Ovary (tissue), 9 donors: ENCODE data around the gene MLX. TPM values are rescaled to one million over a fixed set of nuclear protein-coding genes. Genes with fewer than 3 reads are reported as not detected.
A peak's percentile ranks its signal among the peaks of the same experiment; 100 is the strongest.
"Not testable (repeated sequence)": the region's sequence is repeated elsewhere in the genome, so short reads cannot be mapped to it uniquely, and the experiment has no call there.

Experiments
- DNase-seq, 5 donors: peaks; one replicate each; pipeline ENCODE4 v3.0.0-alpha.2; 2019 to 2020
- H3K27ac ChIP-seq, 2 donors: fragments of 200-600 bp; one replicate each; pipeline versions ENCODE4 v1.5.1 to v1.8.0; 2019 to 2022
- H3K27me3 ChIP-seq: fragments of 200-600 bp; one replicate; pipeline ENCODE4 v1.8.0; 2022
- H3K36me3 ChIP-seq: fragments of 200-600 bp; sonication (generic); one replicate; pipeline ENCODE4 v1.5.1; 2019
- H3K4me1 ChIP-seq: one replicate; pipeline ENCODE4 v1.8.1; 2013; ENCODE audit warnings: mild to moderate bottlenecking, moderate library complexity; ENCODE audit not compliant: insufficient read depth
- H3K4me3 ChIP-seq: fragments of 200-600 bp; sonication (generic); one replicate; pipeline ENCODE4 v1.5.1; 2017
- H3K9me3 ChIP-seq, 2 donors: fragments of 200-600 bp in 1 of 2; sonication (generic) in 1 of 2; one replicate each; pipeline versions ENCODE4 v1.5.1 to v1.8.1; 2013 to 2019; ENCODE audit warnings: mild to moderate bottlenecking in 1 of 2, moderate library complexity in 1 of 2
- EP300 ChIP-seq: sonication (generic); formaldehyde crosslinking; IDR thresholded peaks from one replicate; pipeline ENCODE4 v1.6.1; 2017; ENCODE audit warnings: antibody characterized with exemption
- POLR2A ChIP-seq: fragments of 450-650 bp; IDR thresholded peaks from one replicate; pipeline ENCODE4 v1.6.1; 2017; ENCODE audit warnings: antibody characterized with exemption, mild to moderate bottlenecking, moderate library complexity
- WGBS, 3 donors: extraction: QIAGEN DNeasy Blood & Tissue Kit in 1 of 3; methylation state at CpG; one replicate each; pipeline versions ENCODE4 v1.1.5 to v1.1.7; 2013 to 2017; 5-methylcytosine and 5-hydroxymethylcytosine counted together
- intact Hi-C, 4 donors: fragments of 100-400 bp; cut with DNase I; formaldehyde crosslinking; loops; one replicate each; pipeline versions ENCODE4 v1.11.0 to v1.15.1; 2022 to 2023
- polyA plus RNA-seq, 2 donors: library from polyadenylated mRNA; stranded (reverse); fragments of 200-250 nt in 1 of 2; fragments of 350-450 nt in 1 of 2; fragmentation: Illumina TruSeq in 1 of 2; extraction: RNeasy Lipid Tissue Mini Kit (QIAGEN cat#74804) in 1 of 2; gene quantifications; one replicate each; pipeline ENCODE4 v1.2.3, GENCODE V29; 2013 to 2014
- total RNA-seq, 7 donors: library from RNA; depleted of rRNA in 2 of 7; stranded (reverse); fragments of >200 nt in 2 of 7; fragmentation: NEBNext Ultra II Directional in 3 of 7; extraction: Animal tissue kit (Norgen Biotek cat#: 25700) in 3 of 7; gene quantifications; one replicate each; pipeline versions ENCODE4 v1.1.0 to v1.2.4, GENCODE V29; 2016 to 2023
- TF ChIP-seq, protein P1 (sequence below), 3 donors: fragments of 450-650 bp in 2 of 3; fragments of 200-600 bp in 1 of 3; IDR thresholded peaks; one replicate each; pipeline versions ENCODE4 v1.5.1 to v1.8.0; 2016 to 2022; ENCODE audit warnings: antibody characterized with exemption in 3 of 3, mild to moderate bottlenecking in 1 of 3
- donor health status: DM: no; HTN: no; CAD: no; lungs with moderate emphysema.
- donor health status: DM: no; HTN: no; CAD: no.
- donor health status: Bipolar disorder and iron deficiency.
- donor health status: DM: yes; HTN: yes; CAD: no.
- donor health status: DM: no; HTN: no; CAD: no.
- donor health status: DM: yes; HTN: yes; CAD: no.

The MLX gene
- total and polyA plus RNA-seq, 9 donors, result 16.5 to 50.8 (median 24.4) TPM

DNA sequence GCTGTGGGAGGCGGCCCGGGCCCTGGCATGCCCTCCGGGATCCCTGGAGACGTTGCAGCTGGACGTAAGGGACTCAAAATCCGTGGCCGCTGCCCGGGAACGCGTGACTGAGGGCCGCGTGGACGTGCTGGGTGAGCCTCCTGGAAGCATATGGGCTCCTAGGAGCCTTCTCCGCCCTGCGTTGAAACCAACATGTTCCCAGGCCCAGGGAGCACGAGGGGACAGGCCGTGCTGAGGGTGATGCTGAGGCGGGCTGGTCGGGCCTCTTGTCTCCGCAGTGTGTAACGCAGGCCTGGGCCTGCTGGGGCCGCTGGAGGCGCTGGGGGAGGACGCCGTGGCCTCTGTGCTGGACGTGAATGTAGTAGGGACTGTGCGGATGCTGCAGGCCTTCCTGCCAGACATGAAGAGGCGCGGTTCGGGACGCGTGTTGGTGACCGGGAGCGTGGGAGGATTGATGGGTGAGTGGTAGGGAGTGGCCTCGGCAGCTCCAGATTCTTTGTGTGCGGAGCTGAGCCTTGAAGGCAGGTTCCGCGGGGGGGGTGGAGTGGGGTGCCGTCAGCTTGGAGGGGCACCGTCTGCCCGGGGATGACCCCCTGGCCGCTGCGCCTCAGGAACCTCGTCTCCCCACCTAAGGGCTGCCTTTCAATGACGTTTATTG, 13.6 kb upstream of the MLX start:
- intact Hi-C loops, result no loop called here
- Histone ChIP-seq H3K27me3 (no peaks in the 10 kb centered on the region), H3K4me1 (peaks cover 17% of the 10 kb centered on the region), H3K27ac (peak overlapping the region in 1 of 2 donors; percentile 72), H3K4me3 (no peak overlapping the region), H3K9me3 (no peaks in the 10 kb centered on the region), H3K36me3 (no peaks in the 10 kb centered on the region)
- TF ChIP-seq EP300 (no peak), POLR2A (no peak)
- DNase-seq, result peak in 4 of 5 donors; percentile 48 to 72 (median 57)
- WGBS, 3 donors, result 25 to 52% (median 45%) methylated on average over 43 to 45 of the region's 45 CpGs

DNA sequence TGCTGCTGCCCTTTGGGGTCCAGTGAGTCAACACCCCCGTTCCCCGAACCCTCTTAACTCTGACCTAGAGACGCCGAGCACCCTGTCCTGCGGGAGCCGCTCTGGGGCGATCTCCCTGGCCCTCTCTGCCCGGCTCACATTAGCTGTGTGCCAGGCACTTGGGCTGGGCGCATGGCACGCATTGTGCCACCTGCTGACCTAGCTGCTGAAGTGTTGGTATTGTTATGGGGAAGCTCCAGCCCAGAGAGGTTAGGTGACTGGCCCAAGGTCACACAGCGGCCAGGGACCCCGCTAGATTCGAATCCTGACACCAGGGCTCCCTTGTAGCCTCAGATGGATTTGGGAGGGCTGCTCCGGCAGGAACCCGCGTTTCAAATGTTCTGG, 13.0 kb upstream of the MLX start:
- intact Hi-C loops, result no loop called here
- no peaks in the 10 kb centered on the region for H3K9me3 ChIP-seq
- no peaks in the 10 kb centered on the region for H3K27me3 ChIP-seq
- no peaks in the 10 kb centered on the region for H3K36me3 ChIP-seq
- peak overlapping the region; percentile 83 for H3K4me3 ChIP-seq
- 16 to 49% (median 25%) methylated on average over 15 to 16 of the region's 16 CpGs for WGBS, 3 donors
- peaks cover 14% of the 10 kb centered on the region for H3K4me1 ChIP-seq
- TF ChIP-seq EP300, result no peak
- TF ChIP-seq POLR2A, result no peak
- TF ChIP-seq, protein P1, sequence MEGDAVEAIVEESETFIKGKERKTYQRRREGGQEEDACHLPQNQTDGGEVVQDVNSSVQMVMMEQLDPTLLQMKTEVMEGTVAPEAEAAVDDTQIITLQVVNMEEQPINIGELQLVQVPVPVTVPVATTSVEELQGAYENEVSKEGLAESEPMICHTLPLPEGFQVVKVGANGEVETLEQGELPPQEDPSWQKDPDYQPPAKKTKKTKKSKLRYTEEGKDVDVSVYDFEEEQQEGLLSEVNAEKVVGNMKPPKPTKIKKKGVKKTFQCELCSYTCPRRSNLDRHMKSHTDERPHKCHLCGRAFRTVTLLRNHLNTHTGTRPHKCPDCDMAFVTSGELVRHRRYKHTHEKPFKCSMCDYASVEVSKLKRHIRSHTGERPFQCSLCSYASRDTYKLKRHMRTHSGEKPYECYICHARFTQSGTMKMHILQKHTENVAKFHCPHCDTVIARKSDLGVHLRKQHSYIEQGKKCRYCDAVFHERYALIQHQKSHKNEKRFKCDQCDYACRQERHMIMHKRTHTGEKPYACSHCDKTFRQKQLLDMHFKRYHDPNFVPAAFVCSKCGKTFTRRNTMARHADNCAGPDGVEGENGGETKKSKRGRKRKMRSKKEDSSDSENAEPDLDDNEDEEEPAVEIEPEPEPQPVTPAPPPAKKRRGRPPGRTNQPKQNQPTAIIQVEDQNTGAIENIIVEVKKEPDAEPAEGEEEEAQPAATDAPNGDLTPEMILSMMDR (IDR thresholded peaks at IDR 0.05), result no peak
- peak in 1 of 5 donors; percentile 48 for DNase-seq
- peak overlapping the region; percentile 47 to 72 for H3K27ac ChIP-seq

DNA sequence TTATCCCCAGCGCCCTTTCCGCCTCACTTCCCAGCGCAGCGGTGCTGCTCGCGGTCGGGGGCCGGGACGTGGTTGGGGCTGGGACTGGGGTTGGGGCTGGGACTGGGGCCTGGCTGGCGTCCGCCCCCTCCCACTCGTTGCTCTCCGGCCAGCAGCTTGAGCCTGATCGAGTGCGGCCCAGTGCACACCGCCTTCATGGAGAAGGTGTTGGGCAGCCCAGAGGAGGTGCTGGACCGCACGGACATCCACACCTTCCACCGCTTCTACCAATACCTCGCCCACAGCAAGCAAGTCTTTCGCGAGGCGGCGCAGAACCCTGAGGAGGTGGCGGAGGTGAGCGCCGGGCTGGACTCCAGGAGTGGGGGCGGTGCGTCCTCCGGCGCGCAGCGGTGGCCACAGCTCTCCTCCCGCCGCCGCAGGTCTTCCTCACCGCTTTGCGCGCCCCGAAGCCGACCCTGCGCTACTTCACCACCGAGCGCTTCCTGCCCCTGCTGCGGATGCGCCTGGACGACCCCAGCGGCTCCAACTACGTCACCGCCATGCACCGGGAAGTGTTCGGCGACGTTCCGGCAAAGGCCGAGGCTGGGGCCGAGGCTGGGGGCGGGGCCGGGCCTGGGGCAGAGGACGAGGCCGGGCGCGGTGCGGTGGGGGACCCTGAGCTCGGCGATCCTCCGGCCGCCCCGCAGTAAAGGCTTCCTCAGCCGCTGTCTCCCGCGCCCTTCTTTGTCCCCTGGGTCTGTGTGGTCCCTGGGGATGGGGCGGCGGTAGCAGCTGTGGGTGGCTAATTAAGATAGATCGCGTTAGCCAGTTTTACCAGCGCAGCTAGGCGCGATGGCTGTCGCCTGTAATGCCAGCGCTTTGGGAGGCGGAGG, 12.4 kb upstream of the MLX start:
- H3K27ac ChIP-seq, result peak overlapping the region; percentile 47 to 72
- peak; percentile 90 to 94 (median 92) for DNase-seq
- intact Hi-C loops, result no loop called here

DNA sequence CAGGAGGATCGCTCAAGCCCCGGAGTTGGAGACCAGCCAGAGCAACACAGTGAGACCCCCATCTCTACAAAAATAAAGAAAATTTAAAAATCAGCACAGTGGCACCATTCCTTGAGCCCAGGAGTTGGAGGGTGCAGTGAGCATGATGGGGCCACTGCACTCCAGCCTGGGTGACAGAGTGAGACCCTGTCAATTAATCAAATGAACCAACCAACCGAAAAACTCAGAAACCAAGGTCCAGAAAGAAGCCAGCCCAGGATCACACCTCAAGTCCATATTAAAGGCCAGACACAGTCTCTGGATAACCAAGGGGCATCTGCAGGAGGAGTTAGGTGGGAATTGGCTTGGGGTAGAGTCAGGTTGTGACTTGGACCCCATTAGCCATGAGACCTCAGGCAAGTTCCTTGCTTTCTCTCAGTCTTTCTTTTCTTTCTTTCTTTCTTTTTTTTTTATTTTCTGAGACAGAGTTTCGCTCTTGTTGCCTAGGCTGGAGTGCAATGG, 11.7 kb upstream of the MLX start:
- Histone ChIP-seq H3K27ac (peak overlapping the region; percentile 47 to 72), H3K9me3 (no peaks in the 10 kb centered on the region), H3K4me3 (peak overlapping the region; percentile 83), H3K27me3 (no peaks in the 10 kb centered on the region), H3K4me1 (peaks cover 14% of the 10 kb centered on the region), H3K36me3 (no peaks in the 10 kb centered on the region)
- intact Hi-C loops, result no loop called here
- DNase-seq, result no peak
- WGBS, 3 donors, result 21 to 28% (median 25%) methylated on average over 4 of the region's 4 CpGs
- no peak for TF ChIP-seq EP300
- TF ChIP-seq, protein P1 (IDR thresholded peaks at IDR 0.05), result no peak
- TF ChIP-seq POLR2A, result no peak

More for the DNA sequence above, 12.4 kb upstream of the MLX start:
- Histone ChIP-seq H3K27me3 (no peaks in the 10 kb centered on the region), H3K4me1 (peaks cover 14% of the 10 kb centered on the region), H3K36me3 (no peaks in the 10 kb centered on the region), H3K4me3 (peak overlapping the region; percentile 83), H3K9me3 (no peaks in the 10 kb centered on the region)
- WGBS, 3 donors, result 0 to 1% (median 1%) methylated on average over 40 to 82 of the region's 82 CpGs
- TF ChIP-seq EP300 (peak; percentile 39), POLR2A (peak; percentile 83)
- TF ChIP-seq, protein P1 (IDR thresholded peaks at IDR 0.05), result peak in 1 of 3 donors; percentile 13

DNA sequence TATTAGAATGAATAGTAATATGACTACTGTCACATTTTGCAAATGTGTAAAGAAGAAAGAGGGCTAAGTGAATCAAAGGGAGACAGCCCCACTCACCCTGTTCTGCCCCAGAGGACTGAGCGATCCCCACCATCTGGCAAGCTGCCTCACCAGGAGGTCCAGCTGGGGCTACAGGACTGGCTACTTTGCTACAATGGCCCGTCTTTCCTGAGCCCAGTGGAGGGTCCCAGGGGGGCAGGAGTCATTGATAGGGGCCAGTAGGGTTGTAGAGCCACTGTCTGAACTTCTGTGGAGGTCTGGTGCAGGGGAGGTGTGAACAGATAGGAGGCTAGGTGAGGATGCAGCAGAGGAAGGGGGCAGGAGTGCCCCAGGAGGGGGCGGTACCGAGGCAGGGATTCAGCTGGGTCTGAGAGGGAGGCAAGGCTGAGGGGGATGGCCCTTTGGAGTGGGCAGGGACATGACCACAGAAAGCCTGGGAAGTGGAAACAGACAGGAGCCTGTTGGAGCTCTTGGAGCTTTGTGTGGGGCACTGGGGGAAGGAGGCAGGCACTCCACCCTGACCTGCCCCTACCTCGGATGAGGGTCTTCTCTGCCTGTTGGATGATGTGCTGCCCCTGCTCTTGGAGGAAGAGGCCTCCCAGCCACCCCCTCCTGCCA, 10.8 kb upstream of the MLX start:
- H3K4me3 ChIP-seq, intact Hi-C loops, H3K9me3 ChIP-seq, H3K27ac ChIP-seq, H3K27me3 ChIP-seq, DNase-seq, H3K36me3 ChIP-seq: not testable (repeated sequence)
- H3K4me1 ChIP-seq, result peaks cover 14% of the 10 kb centered on the region
- 44 to 67% (median 60%) methylated on average over 5 of the region's 5 CpGs for WGBS, 3 donors
